ENCODE results near the gene IDI2.

DNA sequence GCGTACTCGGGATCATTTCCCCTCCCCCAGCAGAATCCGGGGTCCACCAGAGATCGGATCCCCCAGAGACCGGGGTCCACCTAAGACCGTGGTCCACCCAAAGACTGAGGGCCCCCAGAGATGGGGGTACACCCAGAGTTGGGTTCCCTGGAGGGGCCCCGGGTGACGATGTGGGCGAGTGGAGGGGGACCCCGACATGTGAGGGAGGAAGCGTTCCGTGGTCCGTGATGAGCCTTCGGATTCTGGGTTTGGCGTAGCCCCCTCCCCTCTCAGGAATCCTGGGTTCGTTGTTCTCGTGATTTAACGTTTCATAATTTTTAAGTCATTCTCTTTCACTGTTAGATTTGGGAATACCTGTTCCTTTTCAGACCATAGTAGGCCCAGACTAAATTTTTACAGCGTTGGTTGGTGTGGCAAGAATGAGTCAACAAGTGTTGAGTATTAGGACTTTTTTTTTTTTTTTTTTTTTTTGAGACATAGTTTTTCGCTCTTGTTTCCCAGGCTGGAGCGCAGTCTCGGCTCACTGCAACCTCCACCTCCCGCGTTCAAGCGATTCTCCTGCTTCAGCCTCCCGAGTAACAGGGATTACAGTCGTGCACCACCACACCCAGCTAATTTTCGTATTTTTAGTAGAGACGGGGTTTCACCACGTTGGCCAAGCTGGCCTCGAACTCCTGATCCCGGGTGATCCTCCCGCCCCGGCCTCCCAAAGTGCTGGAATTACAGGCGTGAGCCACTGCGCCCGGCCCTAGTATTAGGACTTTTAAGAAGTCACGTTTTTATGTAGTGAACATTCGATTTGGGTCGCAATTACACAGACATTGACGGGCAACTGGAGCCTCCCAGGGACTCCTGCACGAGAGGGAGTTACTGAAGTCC lies 36.8 kb downstream of the IDI2 start:
- TF ChIP-seq, protein P1, sequence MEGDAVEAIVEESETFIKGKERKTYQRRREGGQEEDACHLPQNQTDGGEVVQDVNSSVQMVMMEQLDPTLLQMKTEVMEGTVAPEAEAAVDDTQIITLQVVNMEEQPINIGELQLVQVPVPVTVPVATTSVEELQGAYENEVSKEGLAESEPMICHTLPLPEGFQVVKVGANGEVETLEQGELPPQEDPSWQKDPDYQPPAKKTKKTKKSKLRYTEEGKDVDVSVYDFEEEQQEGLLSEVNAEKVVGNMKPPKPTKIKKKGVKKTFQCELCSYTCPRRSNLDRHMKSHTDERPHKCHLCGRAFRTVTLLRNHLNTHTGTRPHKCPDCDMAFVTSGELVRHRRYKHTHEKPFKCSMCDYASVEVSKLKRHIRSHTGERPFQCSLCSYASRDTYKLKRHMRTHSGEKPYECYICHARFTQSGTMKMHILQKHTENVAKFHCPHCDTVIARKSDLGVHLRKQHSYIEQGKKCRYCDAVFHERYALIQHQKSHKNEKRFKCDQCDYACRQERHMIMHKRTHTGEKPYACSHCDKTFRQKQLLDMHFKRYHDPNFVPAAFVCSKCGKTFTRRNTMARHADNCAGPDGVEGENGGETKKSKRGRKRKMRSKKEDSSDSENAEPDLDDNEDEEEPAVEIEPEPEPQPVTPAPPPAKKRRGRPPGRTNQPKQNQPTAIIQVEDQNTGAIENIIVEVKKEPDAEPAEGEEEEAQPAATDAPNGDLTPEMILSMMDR (IDR thresholded peaks at IDR 0.05), result no peak
- no peak for TF ChIP-seq POLR2A (IDR thresholded peaks at IDR 0.05)

All from adrenal gland (tissue), 5 donors.